ENCODE measurements around the gene POLG. TPM values are rescaled to one million over a fixed set of nuclear protein-coding genes. Genes with fewer than 3 reads are reported as not detected.

Gene POLG
- total and polyA plus RNA-seq, 4 donors, result 36.7 to 84.9 (median 45.3) TPM

DNA sequence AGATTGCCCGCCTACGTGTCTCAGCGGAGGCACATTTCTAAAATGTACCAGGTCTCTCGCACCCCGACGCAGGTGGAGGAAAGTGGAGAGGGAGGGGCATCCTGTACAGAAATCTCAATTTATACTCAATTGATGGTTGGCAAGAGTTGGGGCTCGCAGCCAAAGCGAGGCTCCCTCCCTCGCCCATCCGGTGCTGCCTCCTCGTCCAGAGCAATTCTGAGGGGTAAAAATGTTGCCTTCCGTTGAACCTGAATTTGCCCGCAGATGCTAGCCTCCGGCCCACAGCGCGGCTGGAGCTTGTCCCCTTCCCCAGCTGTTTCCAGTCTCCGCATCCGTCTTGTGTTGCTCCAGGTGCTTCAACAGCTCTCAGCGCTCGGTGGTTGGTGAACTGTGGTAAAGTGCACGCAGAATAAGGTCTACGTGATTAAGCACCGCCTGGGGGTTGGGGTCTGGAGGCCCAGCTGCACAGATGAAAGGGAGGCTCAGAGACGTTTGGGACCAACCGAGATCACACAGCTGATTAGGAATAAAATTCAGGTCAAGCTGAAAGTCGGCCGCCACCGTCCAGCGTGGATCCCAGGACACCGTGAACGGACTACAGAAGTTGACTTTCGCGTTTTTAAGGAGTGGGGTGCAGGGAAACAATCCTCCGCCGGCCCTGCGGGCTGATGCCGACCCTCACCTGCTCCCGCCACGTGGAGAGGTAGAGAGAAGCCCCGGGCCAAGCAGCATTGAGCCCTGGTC lies 846 bp upstream of the POLG start:
- ATAC-seq (ENCODE audit: insufficient read depth, low FRiP score) (no peak), DNase-seq (peak in 2 of 3 donors; percentile 48 to 53)
- Histone ChIP-seq H3K4me1 (ENCODE audit: control insufficient read depth in 5 of 5, insufficient read depth in 5 of 5, low read length in 5 of 5) (peaks cover 0 to 29% (median 5%) of the 10 kb centered on the region in 5 donors), H3K4me3 (no peak overlapping the region), H3K9ac (ENCODE audit: insufficient read depth in 1 of 2, low read length in 2 of 2) (no peak overlapping the region), H3K9me3 (ENCODE audit: control insufficient read depth in 4 of 4, insufficient read depth in 3 of 4, low read length in 3 of 4) (no peaks in the 10 kb centered on the region), H3K27ac (ENCODE audit: low read depth in 1 of 2, low read length in 1 of 2) (peak overlapping the region in 1 of 2 donors; percentile 48), H3K27me3 (ENCODE audit: control insufficient read depth in 3 of 3, insufficient read depth in 3 of 3, low read length in 2 of 3) (peaks cover 0 to 4% (median 0%) of the 10 kb centered on the region in 3 donors), H3K36me3 (ENCODE audit: control insufficient read depth in 4 of 4, insufficient read depth in 4 of 4, low read length in 4 of 4) (peaks cover 0 to 20% (median 17%) of the 10 kb centered on the region in 4 donors)
- no peak for TF ChIP-seq CTCF (IDR thresholded peaks at IDR 0.05; ENCODE audit: control extremely low read depth, extremely low read depth)
- 7% methylated on average over 40 of the region's 40 CpGs for WGBS, 2 donors

- H3K27ac ChIP-seq (ENCODE audit: low read depth in 1 of 2, low read length in 1 of 2), result peak overlapping the region; percentile 92 to 98
- H3K4me3 ChIP-seq, result peak overlapping the region; percentile 92
- WGBS, 2 donors, result 1 to 2% methylated on average over 41 to 43 of the region's 43 CpGs
- no peaks in the 10 kb centered on the region for H3K9me3 ChIP-seq (ENCODE audit: control insufficient read depth in 4 of 4, insufficient read depth in 3 of 4, low read length in 3 of 4)
- TF ChIP-seq CTCF (IDR thresholded peaks at IDR 0.05; ENCODE audit: control extremely low read depth, extremely low read depth), result no peak
- ATAC-seq (ENCODE audit: insufficient read depth, low FRiP score) (no peak), DNase-seq (no peak)
- H3K4me1 ChIP-seq (ENCODE audit: control insufficient read depth in 5 of 5, insufficient read depth in 5 of 5, low read length in 5 of 5), result peaks cover 0 to 29% (median 5%) of the 10 kb centered on the region in 5 donors
- H3K36me3 ChIP-seq (ENCODE audit: control insufficient read depth in 4 of 4, insufficient read depth in 4 of 4, low read length in 4 of 4), result peaks cover 3 to 31% (median 28%) of the 10 kb centered on the region in 4 donors
- peaks cover 0 to 3% (median 0%) of the 10 kb centered on the region in 3 donors for H3K27me3 ChIP-seq (ENCODE audit: control insufficient read depth in 3 of 3, insufficient read depth in 3 of 3, low read length in 2 of 3)
- H3K9ac ChIP-seq (ENCODE audit: insufficient read depth in 1 of 2, low read length in 2 of 2), result peak overlapping the region; percentile 21 to 71
Measured at GRCh38 chr15:89333959-89334509, 590 bp downstream of the POLG start.

DNA sequence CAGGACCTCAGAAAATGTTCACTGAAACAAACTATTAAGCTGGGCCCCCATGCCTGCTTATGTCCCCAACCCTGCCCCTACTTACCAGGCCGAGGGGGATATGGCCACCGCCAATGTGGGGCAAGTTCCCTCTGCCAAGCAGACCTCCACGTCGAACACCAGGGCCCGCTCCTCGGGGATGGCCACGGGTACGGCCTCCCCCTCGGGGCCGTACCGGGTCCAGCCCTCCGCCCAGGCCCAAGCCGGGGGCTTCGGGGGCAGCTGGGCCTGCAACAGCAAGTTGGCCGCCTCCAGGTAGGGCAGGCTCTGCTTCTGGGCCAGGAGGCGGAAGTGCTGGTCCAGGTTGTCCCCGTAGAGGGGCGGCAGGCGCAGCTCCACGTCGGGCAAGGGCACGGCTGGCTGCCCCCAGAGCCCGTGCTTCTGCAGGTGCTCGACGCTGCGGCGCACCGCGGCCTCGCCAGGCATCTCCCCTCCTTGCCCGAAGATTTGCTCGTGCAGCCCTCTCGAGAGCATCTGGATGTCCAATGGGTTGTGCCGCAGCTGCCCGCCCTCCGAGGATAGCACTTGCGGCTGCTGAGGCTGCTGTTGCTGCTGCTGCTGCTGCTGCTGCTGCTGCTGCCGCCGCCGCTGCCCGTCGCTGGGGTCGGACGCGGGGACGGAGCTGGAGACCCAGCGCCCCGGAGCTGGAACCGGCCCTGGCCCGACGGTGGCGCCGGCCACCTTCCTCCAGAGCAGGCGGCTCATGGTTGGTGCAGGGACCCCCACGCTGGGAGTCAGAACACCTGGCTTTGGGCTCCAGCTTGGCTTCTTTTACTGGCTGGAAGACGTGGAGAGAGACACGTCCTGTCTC lies 1.4 kb downstream of the POLG start:
- no peaks in the 10 kb centered on the region for H3K9me3 ChIP-seq (ENCODE audit: control insufficient read depth in 4 of 4, insufficient read depth in 3 of 4, low read length in 3 of 4)
- no peak overlapping the region for H3K27ac ChIP-seq (ENCODE audit: low read depth in 1 of 2, low read length in 1 of 2)
- H3K4me3 ChIP-seq, result no peak overlapping the region
- H3K36me3 ChIP-seq (ENCODE audit: control insufficient read depth in 4 of 4, insufficient read depth in 4 of 4, low read length in 4 of 4), result peaks cover 9 to 39% (median 32%) of the 10 kb centered on the region in 4 donors
- H3K9ac ChIP-seq (ENCODE audit: insufficient read depth in 1 of 2, low read length in 2 of 2), result peak overlapping the region; percentile 21 to 71
- DNase-seq (no peak), ATAC-seq (ENCODE audit: insufficient read depth, low FRiP score) (no peak)
- H3K4me1 ChIP-seq (ENCODE audit: control insufficient read depth in 5 of 5, insufficient read depth in 5 of 5, low read length in 5 of 5), result peaks cover 0 to 29% (median 5%) of the 10 kb centered on the region in 5 donors
- 92 to 93% methylated on average over 53 to 57 of the region's 57 CpGs for WGBS, 2 donors
- TF ChIP-seq CTCF (IDR thresholded peaks at IDR 0.05; ENCODE audit: control extremely low read depth, extremely low read depth), result no peak
- no peaks in the 10 kb centered on the region for H3K27me3 ChIP-seq (ENCODE audit: control insufficient read depth in 3 of 3, insufficient read depth in 3 of 3, low read length in 2 of 3)
